ENCODE data around the gene RCVRN. TPM values are rescaled to one million over a fixed set of nuclear protein-coding genes. Genes with fewer than 3 reads are reported as not detected.

Gene RCVRN
- total RNA-seq, 1 experiment from 2014 or later = not detected

DNA sequence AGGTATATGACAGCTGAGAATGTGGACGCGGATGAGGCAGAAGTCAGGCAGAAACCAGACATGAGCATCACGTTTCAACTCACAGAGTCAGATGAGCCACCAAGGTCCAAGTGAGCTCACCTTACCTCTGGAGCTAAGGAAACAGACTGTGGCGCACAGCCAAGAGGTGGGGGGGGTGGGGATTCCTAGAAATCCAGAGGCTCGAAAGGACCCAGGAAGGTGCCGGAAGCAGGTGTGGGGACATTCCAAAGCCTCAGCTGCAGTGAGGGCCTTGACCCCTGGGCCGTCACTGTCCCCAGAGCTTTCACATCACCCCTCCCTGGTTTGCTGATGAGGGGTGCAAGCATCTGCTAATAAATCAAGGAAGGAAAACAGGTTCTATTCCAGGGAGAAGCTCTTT, 29.3 kb upstream of the RCVRN start:
- no peak for ATAC-seq
- H3K4me1 ChIP-seq (ENCODE audit: control insufficient read depth, insufficient read depth, low read length) = no peaks in the 10 kb centered on the region
- intact Hi-C loops (cut with micrococcal nuclease; ENCODE audit: unreplicated experiment) = no loop called here
- in situ Hi-C loops (cut with HindIII; ENCODE audit: low pct_unique_long_range_greater_than_20kb, low sequenced_read_pairs) = no loop called here
- no peaks in the 10 kb centered on the region for H3K36me3 ChIP-seq (ENCODE audit: control insufficient read depth, insufficient read depth, low read length)
- peaks cover 10% of the 10 kb centered on the region for H3K27me3 ChIP-seq (ENCODE audit: control insufficient read depth, insufficient read depth, low read length)
- no peak overlapping the region for H3K27ac ChIP-seq (ENCODE audit: low read length)
- POLR2A ChIA-PET = no interaction called here
- CTCF ChIA-PET = interaction anchor here (0.6 kb wide), 1 partner anchor 26 kb away, joined by 3 read pairs; no protein-coding TSS in a partner anchor
- no TSS peak for BruUV-seq (replicated peaks)
- H3K4me3 ChIP-seq (ENCODE audit: low read depth in 2 of 2, low read length in 2 of 2) = no peak overlapping the region
- H3K9me3 ChIP-seq (ENCODE audit: control insufficient read depth, insufficient read depth, low read depth, low read length) = no peaks in the 10 kb centered on the region
- no peak for TF ChIP-seq CTCF (IDR thresholded peaks at IDR 0.05)
- TF ChIP-seq SIN3A (IDR thresholded peaks at IDR 0.05; ENCODE audit: borderline replicate concordance, insufficient read depth, low read depth, low read length) = no peak
- no peak for TF ChIP-seq TCF7L2 (IDR thresholded peaks at IDR 0.05; ENCODE audit: low read depth, low read length)
- TF ChIP-seq, protein P1, sequence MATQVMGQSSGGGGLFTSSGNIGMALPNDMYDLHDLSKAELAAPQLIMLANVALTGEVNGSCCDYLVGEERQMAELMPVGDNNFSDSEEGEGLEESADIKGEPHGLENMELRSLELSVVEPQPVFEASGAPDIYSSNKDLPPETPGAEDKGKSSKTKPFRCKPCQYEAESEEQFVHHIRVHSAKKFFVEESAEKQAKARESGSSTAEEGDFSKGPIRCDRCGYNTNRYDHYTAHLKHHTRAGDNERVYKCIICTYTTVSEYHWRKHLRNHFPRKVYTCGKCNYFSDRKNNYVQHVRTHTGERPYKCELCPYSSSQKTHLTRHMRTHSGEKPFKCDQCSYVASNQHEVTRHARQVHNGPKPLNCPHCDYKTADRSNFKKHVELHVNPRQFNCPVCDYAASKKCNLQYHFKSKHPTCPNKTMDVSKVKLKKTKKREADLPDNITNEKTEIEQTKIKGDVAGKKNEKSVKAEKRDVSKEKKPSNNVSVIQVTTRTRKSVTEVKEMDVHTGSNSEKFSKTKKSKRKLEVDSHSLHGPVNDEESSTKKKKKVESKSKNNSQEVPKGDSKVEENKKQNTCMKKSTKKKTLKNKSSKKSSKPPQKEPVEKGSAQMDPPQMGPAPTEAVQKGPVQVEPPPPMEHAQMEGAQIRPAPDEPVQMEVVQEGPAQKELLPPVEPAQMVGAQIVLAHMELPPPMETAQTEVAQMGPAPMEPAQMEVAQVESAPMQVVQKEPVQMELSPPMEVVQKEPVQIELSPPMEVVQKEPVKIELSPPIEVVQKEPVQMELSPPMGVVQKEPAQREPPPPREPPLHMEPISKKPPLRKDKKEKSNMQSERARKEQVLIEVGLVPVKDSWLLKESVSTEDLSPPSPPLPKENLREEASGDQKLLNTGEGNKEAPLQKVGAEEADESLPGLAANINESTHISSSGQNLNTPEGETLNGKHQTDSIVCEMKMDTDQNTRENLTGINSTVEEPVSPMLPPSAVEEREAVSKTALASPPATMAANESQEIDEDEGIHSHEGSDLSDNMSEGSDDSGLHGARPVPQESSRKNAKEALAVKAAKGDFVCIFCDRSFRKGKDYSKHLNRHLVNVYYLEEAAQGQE (IDR thresholded peaks at IDR 0.05; ENCODE audit: insufficient read depth in 1 of 2, low read depth in 2 of 2, low read length in 1 of 2) = no peak
- TF ChIP-seq POLR2AphosphoS5 (IDR thresholded peaks at IDR 0.05; ENCODE audit: low read depth, low read length) = no peak
- DNase-seq (ENCODE audit: low read depth, low spot score) = no peak

DNA sequence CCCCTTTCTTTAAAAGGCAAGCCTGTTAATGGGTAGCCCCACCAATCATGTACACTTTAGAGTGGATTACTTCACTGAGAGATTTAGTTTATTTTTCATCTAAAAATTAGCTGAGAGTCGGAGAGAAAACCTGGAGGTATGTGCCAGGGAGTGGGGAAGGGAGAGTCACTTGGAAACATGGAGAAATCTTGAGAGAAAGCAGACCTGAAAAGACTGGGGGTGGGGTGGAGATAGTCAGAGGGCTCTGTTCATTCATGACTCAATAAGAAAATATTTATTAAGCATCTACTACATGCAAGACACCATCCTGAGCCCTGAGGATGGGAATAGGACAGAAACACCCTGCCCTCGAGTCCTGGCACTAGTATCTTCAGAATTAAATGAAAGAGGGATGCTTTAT, 27.4 kb upstream of the RCVRN start:
- ATAC-seq (no peak), DNase-seq (ENCODE audit: low read depth, low spot score) (no peak)
- ChIA-PET POLR2A (no interaction called here), CTCF (no interaction called here)
- H3K27ac ChIP-seq (ENCODE audit: low read length) = no peak overlapping the region
- no TSS peak for BruUV-seq (replicated peaks)
- H3K4me3 ChIP-seq (ENCODE audit: low read depth in 2 of 2, low read length in 2 of 2) = no peak overlapping the region
- intact Hi-C loops (cut with micrococcal nuclease; ENCODE audit: unreplicated experiment) = no loop called here
- no peaks in the 10 kb centered on the region for H3K9me3 ChIP-seq (ENCODE audit: control insufficient read depth, insufficient read depth, low read depth, low read length)
- H3K4me1 ChIP-seq (ENCODE audit: control insufficient read depth, insufficient read depth, low read length) = no peaks in the 10 kb centered on the region
- H3K36me3 ChIP-seq (ENCODE audit: control insufficient read depth, insufficient read depth, low read length) = no peaks in the 10 kb centered on the region
- no peak for TF ChIP-seq SIN3A (IDR thresholded peaks at IDR 0.05; ENCODE audit: borderline replicate concordance, insufficient read depth, low read depth, low read length)
- TF ChIP-seq CTCF (IDR thresholded peaks at IDR 0.05) = no peak
- TF ChIP-seq, protein P1 (IDR thresholded peaks at IDR 0.05; ENCODE audit: insufficient read depth in 1 of 2, low read depth in 2 of 2, low read length in 1 of 2) = no peak
- no peak for TF ChIP-seq POLR2AphosphoS5 (IDR thresholded peaks at IDR 0.05; ENCODE audit: low read depth, low read length)
- TF ChIP-seq TCF7L2 (IDR thresholded peaks at IDR 0.05; ENCODE audit: low read depth, low read length) = no peak
- in situ Hi-C loops (cut with HindIII; ENCODE audit: low pct_unique_long_range_greater_than_20kb, low sequenced_read_pairs) = no loop called here
- peaks cover 11% of the 10 kb centered on the region for H3K27me3 ChIP-seq (ENCODE audit: control insufficient read depth, insufficient read depth, low read length)

Measured in Panc1 (cell line).